ENCODE measurements around the gene ABTB1.

The ABTB1 gene

DNA sequence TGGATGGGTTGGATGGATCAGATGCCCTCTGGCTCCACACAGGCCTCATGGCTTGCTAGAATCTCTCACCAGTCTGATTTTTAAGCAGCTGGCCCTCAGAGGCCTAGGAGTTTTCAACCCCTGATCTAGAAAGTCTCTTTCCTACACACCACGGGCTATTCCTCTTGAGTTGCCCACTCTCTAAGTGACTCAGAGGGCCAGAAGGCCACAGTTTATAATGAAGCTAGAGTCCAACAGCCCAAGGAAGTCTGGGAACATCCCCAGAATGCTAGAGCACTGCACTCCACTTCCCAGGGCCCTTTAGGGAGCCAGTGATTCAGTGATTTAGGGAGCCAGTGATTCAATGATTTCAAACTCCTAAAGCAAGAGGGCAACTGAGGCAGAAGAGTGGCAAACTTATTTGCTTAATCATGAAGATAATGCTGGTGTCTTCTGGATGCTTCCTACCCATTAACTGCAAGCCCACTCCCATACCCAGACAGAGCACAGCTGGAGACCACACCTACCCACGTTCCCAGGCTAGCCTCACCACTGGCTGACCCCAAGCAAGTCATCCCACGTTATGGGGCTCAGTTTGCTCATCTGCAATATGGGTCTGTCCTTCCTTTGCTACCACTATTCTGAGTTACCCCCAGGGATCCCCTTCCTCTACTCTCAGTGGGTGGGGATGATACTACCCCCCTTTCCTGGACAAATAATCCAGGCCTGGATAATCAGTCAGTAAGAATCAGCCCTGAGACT lies 36.7 kb downstream of the ABTB1 start:
- in situ Hi-C loops (cut with MboI; ENCODE audit: low pct_unique_long_range_greater_than_20kb, low sequenced_read_pairs, unreplicated experiment): no loop called here
- TF ChIP-seq, protein P1, sequence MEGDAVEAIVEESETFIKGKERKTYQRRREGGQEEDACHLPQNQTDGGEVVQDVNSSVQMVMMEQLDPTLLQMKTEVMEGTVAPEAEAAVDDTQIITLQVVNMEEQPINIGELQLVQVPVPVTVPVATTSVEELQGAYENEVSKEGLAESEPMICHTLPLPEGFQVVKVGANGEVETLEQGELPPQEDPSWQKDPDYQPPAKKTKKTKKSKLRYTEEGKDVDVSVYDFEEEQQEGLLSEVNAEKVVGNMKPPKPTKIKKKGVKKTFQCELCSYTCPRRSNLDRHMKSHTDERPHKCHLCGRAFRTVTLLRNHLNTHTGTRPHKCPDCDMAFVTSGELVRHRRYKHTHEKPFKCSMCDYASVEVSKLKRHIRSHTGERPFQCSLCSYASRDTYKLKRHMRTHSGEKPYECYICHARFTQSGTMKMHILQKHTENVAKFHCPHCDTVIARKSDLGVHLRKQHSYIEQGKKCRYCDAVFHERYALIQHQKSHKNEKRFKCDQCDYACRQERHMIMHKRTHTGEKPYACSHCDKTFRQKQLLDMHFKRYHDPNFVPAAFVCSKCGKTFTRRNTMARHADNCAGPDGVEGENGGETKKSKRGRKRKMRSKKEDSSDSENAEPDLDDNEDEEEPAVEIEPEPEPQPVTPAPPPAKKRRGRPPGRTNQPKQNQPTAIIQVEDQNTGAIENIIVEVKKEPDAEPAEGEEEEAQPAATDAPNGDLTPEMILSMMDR (IDR thresholded peaks at IDR 0.05; ENCODE audit: extremely low read depth, insufficient read depth, missing control alignments): no peak
- DNase-seq (ENCODE audit: low spot score): no peak

DNA sequence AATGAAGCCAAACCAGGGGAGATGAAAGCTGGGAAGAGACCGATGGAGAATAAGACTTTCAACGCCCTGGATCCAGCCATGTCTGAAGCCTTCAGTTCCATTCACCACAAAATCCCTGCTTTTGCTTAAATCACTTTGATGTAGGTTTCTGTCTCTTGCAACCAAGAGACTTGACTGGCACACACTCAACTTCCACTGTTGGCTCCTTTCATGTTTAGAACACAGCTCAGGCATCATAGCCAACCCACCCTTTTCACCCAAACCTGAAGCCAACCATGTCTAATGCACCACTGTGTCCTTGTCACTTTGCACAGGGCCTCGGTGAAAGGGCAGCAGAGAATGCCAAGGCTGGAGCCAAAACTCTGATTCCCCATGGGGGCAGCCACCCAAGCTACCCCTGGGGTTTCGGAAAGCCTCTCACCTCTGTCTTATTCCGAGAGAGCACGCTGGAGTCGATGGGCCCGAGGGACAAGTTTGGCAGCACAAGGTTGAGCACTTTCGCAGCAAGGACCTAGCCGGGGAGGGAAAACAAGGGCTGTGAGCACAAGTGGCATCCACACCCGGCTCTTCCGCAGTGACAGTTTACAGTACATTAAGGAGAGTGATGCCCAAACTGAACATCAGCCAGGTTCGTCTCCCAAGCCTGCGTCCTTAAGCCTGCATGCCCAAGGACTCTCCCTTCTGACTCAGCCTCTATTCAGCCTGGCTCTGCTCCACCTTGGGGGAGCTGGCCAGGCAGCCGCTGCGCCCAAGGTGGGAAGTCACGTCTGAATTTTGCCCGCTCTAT lies 37.6 kb downstream of the ABTB1 start:
- no peak for DNase-seq (ENCODE audit: low spot score)
- TF ChIP-seq, protein P1 (IDR thresholded peaks at IDR 0.05; ENCODE audit: extremely low read depth, insufficient read depth, missing control alignments): no peak
- in situ Hi-C loops (cut with MboI; ENCODE audit: low pct_unique_long_range_greater_than_20kb, low sequenced_read_pairs, unreplicated experiment): no loop called here

DNA sequence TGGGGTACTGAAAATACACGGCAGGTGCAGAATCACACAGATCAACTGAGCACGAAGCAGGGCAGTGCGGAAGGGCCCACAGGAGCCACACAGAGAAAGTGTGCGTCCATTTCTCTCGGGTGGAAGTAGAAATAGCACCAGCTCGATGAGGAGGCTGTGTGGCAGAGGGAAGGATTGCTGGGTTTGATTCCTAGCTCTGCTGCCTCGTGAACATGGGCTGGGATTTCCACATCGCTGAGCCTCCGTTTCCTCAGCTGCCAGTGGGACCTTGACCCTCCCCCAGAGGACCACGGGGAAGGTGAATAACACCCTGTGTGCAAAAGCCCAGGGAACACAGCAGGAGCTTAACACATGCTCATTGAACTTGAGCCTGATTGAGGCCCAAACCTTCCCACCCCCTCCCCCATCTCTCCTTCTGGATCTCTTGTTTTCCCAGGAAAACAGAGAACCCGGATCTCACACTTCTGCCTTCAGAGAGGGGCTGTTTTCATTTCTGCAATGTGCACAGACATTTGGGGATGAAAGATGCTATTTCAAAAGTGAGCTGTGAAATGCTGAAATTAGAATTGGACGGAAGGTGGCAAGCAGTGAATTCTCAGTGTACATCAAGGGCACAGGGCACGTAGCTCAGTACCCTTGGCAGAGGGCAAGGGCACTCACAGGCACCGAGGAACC lies 38.4 kb downstream of the ABTB1 start:
- in situ Hi-C loops (cut with MboI; ENCODE audit: low pct_unique_long_range_greater_than_20kb, low sequenced_read_pairs, unreplicated experiment): no loop called here
- TF ChIP-seq, protein P1 (IDR thresholded peaks at IDR 0.05; ENCODE audit: extremely low read depth, insufficient read depth, missing control alignments): no peak
- DNase-seq (ENCODE audit: low spot score): no peak

DNA sequence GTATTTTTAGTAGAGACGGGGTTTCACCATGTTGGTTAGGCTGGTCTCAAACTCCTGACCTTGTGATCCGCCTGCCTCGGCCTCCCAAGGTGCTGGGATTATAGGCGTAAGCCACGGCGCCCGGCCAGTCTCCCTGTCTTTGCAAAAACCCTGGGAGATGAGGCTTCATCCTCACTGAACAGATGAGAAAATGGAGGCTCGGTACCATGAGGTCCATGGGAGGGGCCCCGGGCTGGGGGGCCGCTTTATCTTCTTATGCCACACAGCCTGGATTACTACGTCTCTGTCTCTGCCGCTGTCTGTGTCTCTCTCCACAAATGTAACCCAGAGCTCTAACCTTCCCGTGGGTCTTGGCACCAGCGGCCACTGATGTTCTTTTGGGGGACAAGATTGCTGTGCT lies 39.1 kb downstream of the ABTB1 start:
- TF ChIP-seq, protein P1 (IDR thresholded peaks at IDR 0.05; ENCODE audit: extremely low read depth, insufficient read depth, missing control alignments): no peak

DNA sequence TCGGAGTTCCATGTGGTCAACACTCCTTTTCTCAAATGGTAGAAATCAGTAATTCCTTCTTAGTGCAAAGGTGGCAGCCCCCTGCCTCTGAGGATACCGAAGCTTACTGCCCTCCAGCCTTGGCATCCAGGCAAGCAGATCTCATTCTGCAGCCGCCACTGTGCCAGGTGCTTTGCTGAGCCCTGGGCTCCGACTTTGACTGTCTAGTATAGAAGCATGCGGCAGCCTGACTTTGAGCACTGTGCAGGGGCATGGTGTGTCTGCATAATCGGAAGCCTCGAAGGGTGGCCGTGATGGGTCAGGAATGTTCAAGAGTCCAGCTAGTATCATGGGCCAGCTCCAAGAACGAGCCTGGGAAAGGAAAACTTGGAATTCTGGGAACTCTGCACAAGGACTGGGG lies 39.7 kb downstream of the ABTB1 start:
- in situ Hi-C loops (cut with MboI; ENCODE audit: low pct_unique_long_range_greater_than_20kb, low sequenced_read_pairs, unreplicated experiment): no loop called here
- TF ChIP-seq, protein P1 (IDR thresholded peaks at IDR 0.05; ENCODE audit: extremely low read depth, insufficient read depth, missing control alignments): no peak
- no peak for DNase-seq (ENCODE audit: low spot score)

More for the DNA sequence above, 39.1 kb downstream of the ABTB1 start:
- in situ Hi-C loops (cut with MboI; ENCODE audit: low pct_unique_long_range_greater_than_20kb, low sequenced_read_pairs, unreplicated experiment): no loop called here
- no peak for DNase-seq (ENCODE audit: low spot score)

DNA sequence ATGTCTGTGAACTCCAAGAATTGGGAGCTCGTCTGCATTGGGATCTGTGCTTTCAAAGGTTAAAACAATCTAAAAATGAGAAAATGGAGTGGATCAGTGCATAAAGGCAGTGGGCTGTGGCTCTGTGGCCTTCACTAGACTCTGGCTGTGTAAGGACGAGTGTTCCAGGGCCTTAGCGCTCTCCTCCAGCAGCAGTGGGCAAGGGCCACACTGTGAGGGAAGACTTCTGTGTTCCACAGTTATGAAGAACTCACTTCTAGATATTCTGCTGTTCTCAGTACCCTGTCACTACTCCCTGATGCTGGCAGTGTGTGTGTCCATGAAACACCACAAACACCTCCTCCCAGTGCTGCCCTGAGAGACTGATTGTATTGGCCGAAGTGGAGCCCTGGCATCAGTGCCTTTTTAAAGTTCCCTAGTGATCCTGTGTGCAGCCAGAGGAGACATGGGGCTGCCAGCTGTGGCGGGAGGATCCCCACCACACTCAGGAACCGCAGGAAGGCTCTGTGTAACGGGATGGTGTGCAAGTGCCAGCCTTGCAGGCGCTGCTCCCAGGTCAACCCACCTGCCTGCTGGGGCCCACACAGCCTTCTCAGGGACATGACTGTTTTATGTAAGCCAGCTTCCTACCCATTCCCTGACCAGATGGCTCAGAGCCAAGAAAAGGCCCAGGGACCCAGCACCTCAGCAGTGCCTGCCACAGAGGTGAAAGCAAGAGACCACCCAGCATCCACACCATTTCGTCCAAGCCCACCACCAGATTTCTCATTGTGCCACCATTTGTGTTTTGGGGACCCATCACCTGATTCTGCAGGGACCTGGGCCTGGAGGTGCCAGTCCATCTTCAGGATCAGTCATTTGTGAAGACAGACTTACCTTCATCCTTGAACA lies 40.4 kb downstream of the ABTB1 start:
- TF ChIP-seq, protein P1 (IDR thresholded peaks at IDR 0.05; ENCODE audit: extremely low read depth, insufficient read depth, missing control alignments): no peak
- in situ Hi-C loops (cut with MboI; ENCODE audit: low pct_unique_long_range_greater_than_20kb, low sequenced_read_pairs, unreplicated experiment): no loop called here
- no peak for DNase-seq (ENCODE audit: low spot score)
